BE2C (cell line): ENCODE data around the gene FBLIM1.

Experiments used
- DNase-seq: peaks from one replicate; pipeline ENCODE4 v3.0.0-alpha.2; 2020
- H3K27me3 ChIP-seq: fragments of 250-450 bp; sonication (Bioruptor Pico); 2 replicates; pipeline ENCODE4 v1.5.1; 2020; ENCODE audit warnings: mild to moderate bottlenecking
- H3K36me3 ChIP-seq: fragments of 250-450 bp; sonication (Bioruptor Pico); 2 replicates; pipeline ENCODE4 v1.5.1; 2020; ENCODE audit warnings: mild to moderate bottlenecking
- H3K4me1 ChIP-seq: fragments of 250-450 bp; sonication (Bioruptor Pico); 2 replicates; pipeline ENCODE4 v1.5.1; 2020
- H3K4me3 ChIP-seq: 2 replicates; pipeline ENCODE4 v1.5.1; 2011; ENCODE audit warnings: low read depth, low read length
- H3K9me3 ChIP-seq: fragments of 250-450 bp; sonication (Bioruptor Pico); 2 replicates; pipeline ENCODE4 v1.5.1; 2020
- TF ChIP-seq, protein P1 (sequence below): IDR thresholded peaks from 2 replicates; pipeline ENCODE4 v1.5.1; 2012; ENCODE audit warnings: mild to moderate bottlenecking, low read depth, low read length

The FBLIM1 gene

GRCh38 chr1:15775706-15776105 lies 17.1 kb downstream of the FBLIM1 start:
- H3K27me3 ChIP-seq = no peaks in the 10 kb centered on the region
- no peaks in the 10 kb centered on the region for H3K9me3 ChIP-seq
- TF ChIP-seq, protein P1, sequence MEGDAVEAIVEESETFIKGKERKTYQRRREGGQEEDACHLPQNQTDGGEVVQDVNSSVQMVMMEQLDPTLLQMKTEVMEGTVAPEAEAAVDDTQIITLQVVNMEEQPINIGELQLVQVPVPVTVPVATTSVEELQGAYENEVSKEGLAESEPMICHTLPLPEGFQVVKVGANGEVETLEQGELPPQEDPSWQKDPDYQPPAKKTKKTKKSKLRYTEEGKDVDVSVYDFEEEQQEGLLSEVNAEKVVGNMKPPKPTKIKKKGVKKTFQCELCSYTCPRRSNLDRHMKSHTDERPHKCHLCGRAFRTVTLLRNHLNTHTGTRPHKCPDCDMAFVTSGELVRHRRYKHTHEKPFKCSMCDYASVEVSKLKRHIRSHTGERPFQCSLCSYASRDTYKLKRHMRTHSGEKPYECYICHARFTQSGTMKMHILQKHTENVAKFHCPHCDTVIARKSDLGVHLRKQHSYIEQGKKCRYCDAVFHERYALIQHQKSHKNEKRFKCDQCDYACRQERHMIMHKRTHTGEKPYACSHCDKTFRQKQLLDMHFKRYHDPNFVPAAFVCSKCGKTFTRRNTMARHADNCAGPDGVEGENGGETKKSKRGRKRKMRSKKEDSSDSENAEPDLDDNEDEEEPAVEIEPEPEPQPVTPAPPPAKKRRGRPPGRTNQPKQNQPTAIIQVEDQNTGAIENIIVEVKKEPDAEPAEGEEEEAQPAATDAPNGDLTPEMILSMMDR = no peak
- no peaks in the 10 kb centered on the region for H3K4me1 ChIP-seq
- no peak for DNase-seq
- H3K4me3 ChIP-seq = no peak overlapping the region
- H3K36me3 ChIP-seq = no peaks in the 10 kb centered on the region

GRCh38 chr1:15777909-15778707 lies 19.5 kb downstream of the FBLIM1 start:
- Histone ChIP-seq H3K4me3 (no peak overlapping the region), H3K27me3 (no peaks in the 10 kb centered on the region), H3K9me3 (no peaks in the 10 kb centered on the region), H3K36me3 (no peaks in the 10 kb centered on the region), H3K4me1 (no peaks in the 10 kb centered on the region)
- DNase-seq = no peak
- TF ChIP-seq, protein P1 = no peak

- H3K4me3 ChIP-seq = no peak overlapping the region
- TF ChIP-seq, protein P1 = no peak
- no peak for DNase-seq
- no peaks in the 10 kb centered on the region for H3K9me3 ChIP-seq
- no peaks in the 10 kb centered on the region for H3K4me1 ChIP-seq
- H3K27me3 ChIP-seq = no peaks in the 10 kb centered on the region
- H3K36me3 ChIP-seq = no peaks in the 10 kb centered on the region
Observed at GRCh38 chr1:15785683-15786082, 27.1 kb downstream of the FBLIM1 start.

DNA sequence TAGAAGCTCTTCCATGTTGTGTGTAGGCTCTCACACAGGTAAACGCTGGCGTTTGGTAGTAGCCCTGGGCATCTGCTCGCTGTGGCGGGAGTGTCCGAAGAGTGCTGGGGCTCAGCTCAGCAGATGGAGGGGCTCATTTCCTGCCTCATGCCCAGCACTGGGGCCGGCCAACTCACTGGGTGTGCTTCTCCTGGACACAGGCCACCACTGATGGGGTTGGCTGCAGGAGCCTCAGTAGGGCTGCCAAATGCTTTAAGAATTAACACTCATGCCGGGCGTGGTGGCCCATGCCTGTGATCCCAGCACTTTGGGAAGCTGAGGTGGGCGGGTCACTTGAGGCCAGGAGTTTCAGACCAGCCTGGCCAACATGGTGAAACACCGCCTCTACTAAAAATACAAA lies 28.0 kb downstream of the FBLIM1 start:
- Histone ChIP-seq H3K9me3 (no peaks in the 10 kb centered on the region), H3K4me1 (no peaks in the 10 kb centered on the region), H3K4me3 (no peak overlapping the region), H3K27me3 (no peaks in the 10 kb centered on the region), H3K36me3 (no peaks in the 10 kb centered on the region)
- no peak for DNase-seq
- TF ChIP-seq, protein P1 = no peak

- Histone ChIP-seq H3K27me3 (no peaks in the 10 kb centered on the region), H3K4me3 (no peak overlapping the region), H3K4me1 (no peaks in the 10 kb centered on the region), H3K9me3 (no peaks in the 10 kb centered on the region), H3K36me3 (no peaks in the 10 kb centered on the region)
- DNase-seq = no peak
- TF ChIP-seq, protein P1 = no peak
Observed at GRCh38 chr1:15788624-15789301, 30.2 kb downstream of the FBLIM1 start.

- DNase-seq = no peak
- Histone ChIP-seq H3K4me1 (peaks cover 6% of the 10 kb centered on the region), H3K36me3 (no peaks in the 10 kb centered on the region), H3K4me3 (no peak overlapping the region), H3K9me3 (no peaks in the 10 kb centered on the region), H3K27me3 (no peaks in the 10 kb centered on the region)
- TF ChIP-seq, protein P1 = no peak
Observed at GRCh38 chr1:15796086-15796462, 37.5 kb downstream of the FBLIM1 start.
